Activated naive CD4-positive, alpha-beta T cell treated with anti-CD3 and anti-CD28 coated beads, Interleukin-2, amount 50 U/mL, for 24 hours (primary cell): Measurements from ENCODE around the gene ASIC1.

Experiments
- H3K27ac Mint-ChIP-seq: one replicate; pipeline ENCODE4 v1.8.0; 2021; ENCODE audit warnings: mild to moderate bottlenecking, mixed read lengths
- H3K27me3 Mint-ChIP-seq: one replicate; pipeline ENCODE4 v1.8.0; 2021; ENCODE audit warnings: mixed read lengths
- H3K36me3 Mint-ChIP-seq: one replicate; pipeline ENCODE4 v1.8.0; 2021; ENCODE audit warnings: mixed read lengths
- H3K4me1 Mint-ChIP-seq: one replicate; pipeline ENCODE4 v1.8.0; 2021; ENCODE audit warnings: mixed read lengths
- H3K4me3 Mint-ChIP-seq: one replicate; pipeline ENCODE4 v1.8.0; 2021; ENCODE audit warnings: mild to moderate bottlenecking, mixed read lengths
- H3K9me3 Mint-ChIP-seq: one replicate; pipeline ENCODE4 v1.8.0; 2021; ENCODE audit warnings: mixed read lengths

The ASIC1 gene

GRCh38 chr12:50066402-50066801 lies 9.0 kb downstream of the ASIC1 start:
- Mint-ChIP-seq H3K27ac (no peak overlapping the region), H3K4me1 (peaks cover 8% of the 10 kb centered on the region), H3K4me3 (no peak overlapping the region), H3K36me3 (no peaks in the 10 kb centered on the region), H3K27me3 (peaks cover 1% of the 10 kb centered on the region), H3K9me3 (no peaks in the 10 kb centered on the region)

- no peak overlapping the region for H3K4me3 Mint-ChIP-seq
- peaks cover 8% of the 10 kb centered on the region for H3K4me1 Mint-ChIP-seq
- H3K9me3 Mint-ChIP-seq, result no peaks in the 10 kb centered on the region
- H3K36me3 Mint-ChIP-seq, result no peaks in the 10 kb centered on the region
- H3K27ac Mint-ChIP-seq, result no peak overlapping the region
- H3K27me3 Mint-ChIP-seq, result no peaks in the 10 kb centered on the region
Measured at GRCh38 chr12:50069069-50069468, 11.7 kb downstream of the ASIC1 start.

GRCh38 chr12:50069539-50069938 lies 12.1 kb downstream of the ASIC1 start:
- Mint-ChIP-seq H3K4me3 (no peak overlapping the region), H3K36me3 (no peaks in the 10 kb centered on the region), H3K4me1 (peaks cover 8% of the 10 kb centered on the region), H3K27ac (no peak overlapping the region), H3K27me3 (no peaks in the 10 kb centered on the region), H3K9me3 (no peaks in the 10 kb centered on the region)

- Mint-ChIP-seq H3K27ac (no peak overlapping the region), H3K27me3 (no peaks in the 10 kb centered on the region), H3K4me3 (no peak overlapping the region)
Measured at GRCh38 chr12:50070314-50071060, 13.1 kb downstream of the ASIC1 start.

GRCh38 chr12:50072198-50072907 lies 15.0 kb downstream of the ASIC1 start:
- Mint-ChIP-seq H3K27me3 (no peaks in the 10 kb centered on the region), H3K4me3 (no peak overlapping the region), H3K9me3 (no peaks in the 10 kb centered on the region), H3K27ac (no peak overlapping the region), H3K36me3 (no peaks in the 10 kb centered on the region), H3K4me1 (peaks cover 8% of the 10 kb centered on the region)

More at GRCh38 chr12:50070314-50071060, 13.1 kb downstream of the ASIC1 start:
- peaks cover 8% of the 10 kb centered on the region for H3K4me1 Mint-ChIP-seq
- no peaks in the 10 kb centered on the region for H3K9me3 Mint-ChIP-seq
- H3K36me3 Mint-ChIP-seq, result no peaks in the 10 kb centered on the region

GRCh38 chr12:50073206-50073605 lies 15.8 kb downstream of the ASIC1 start:
- Mint-ChIP-seq H3K4me3 (no peak overlapping the region), H3K36me3 (no peaks in the 10 kb centered on the region), H3K9me3 (no peaks in the 10 kb centered on the region), H3K4me1 (peaks cover 8% of the 10 kb centered on the region), H3K27ac (no peak overlapping the region), H3K27me3 (no peaks in the 10 kb centered on the region)

GRCh38 chr12:50073712-50074111 lies 16.3 kb downstream of the ASIC1 start:
- Mint-ChIP-seq H3K4me3 (no peak overlapping the region), H3K4me1 (peaks cover 8% of the 10 kb centered on the region), H3K27me3 (no peaks in the 10 kb centered on the region), H3K9me3 (no peaks in the 10 kb centered on the region), H3K36me3 (no peaks in the 10 kb centered on the region), H3K27ac (no peak overlapping the region)

GRCh38 chr12:50074936-50075807 lies 17.8 kb downstream of the ASIC1 start:
- no peak overlapping the region for H3K27ac Mint-ChIP-seq
- no peaks in the 10 kb centered on the region for H3K27me3 Mint-ChIP-seq
- H3K36me3 Mint-ChIP-seq, result no peaks in the 10 kb centered on the region
- no peaks in the 10 kb centered on the region for H3K9me3 Mint-ChIP-seq
- H3K4me1 Mint-ChIP-seq, result peaks cover 5% of the 10 kb centered on the region
- no peak overlapping the region for H3K4me3 Mint-ChIP-seq

- Mint-ChIP-seq H3K27ac (no peak overlapping the region), H3K9me3 (no peaks in the 10 kb centered on the region), H3K4me3 (no peak overlapping the region), H3K27me3 (no peaks in the 10 kb centered on the region), H3K4me1 (no peaks in the 10 kb centered on the region), H3K36me3 (no peaks in the 10 kb centered on the region)
Measured at GRCh38 chr12:50075808-50076170, 18.4 kb downstream of the ASIC1 start.

GRCh38 chr12:50077099-50077498 lies 19.7 kb downstream of the ASIC1 start:
- H3K36me3 Mint-ChIP-seq, result no peaks in the 10 kb centered on the region
- H3K4me3 Mint-ChIP-seq, result no peak overlapping the region
- H3K27ac Mint-ChIP-seq, result no peak overlapping the region
- no peaks in the 10 kb centered on the region for H3K4me1 Mint-ChIP-seq
- no peaks in the 10 kb centered on the region for H3K9me3 Mint-ChIP-seq
- H3K27me3 Mint-ChIP-seq, result no peaks in the 10 kb centered on the region

GRCh38 chr12:50078281-50078680 lies 20.9 kb downstream of the ASIC1 start:
- H3K27me3 Mint-ChIP-seq, result no peaks in the 10 kb centered on the region
- H3K27ac Mint-ChIP-seq, result no peak overlapping the region
- no peak overlapping the region for H3K4me3 Mint-ChIP-seq
- H3K9me3 Mint-ChIP-seq, result no peaks in the 10 kb centered on the region
- no peaks in the 10 kb centered on the region for H3K36me3 Mint-ChIP-seq
- peaks cover 4% of the 10 kb centered on the region for H3K4me1 Mint-ChIP-seq

GRCh38 chr12:50079771-50080170 lies 22.4 kb downstream of the ASIC1 start:
- no peaks in the 10 kb centered on the region for H3K9me3 Mint-ChIP-seq
- no peaks in the 10 kb centered on the region for H3K27me3 Mint-ChIP-seq
- peaks cover 11% of the 10 kb centered on the region for H3K4me1 Mint-ChIP-seq
- H3K4me3 Mint-ChIP-seq, result no peak overlapping the region
- no peak overlapping the region for H3K27ac Mint-ChIP-seq
- H3K36me3 Mint-ChIP-seq, result no peaks in the 10 kb centered on the region

- no peak overlapping the region for H3K4me3 Mint-ChIP-seq
- H3K27me3 Mint-ChIP-seq, result no peaks in the 10 kb centered on the region
- no peaks in the 10 kb centered on the region for H3K9me3 Mint-ChIP-seq
- H3K27ac Mint-ChIP-seq, result no peak overlapping the region
- no peaks in the 10 kb centered on the region for H3K36me3 Mint-ChIP-seq
- H3K4me1 Mint-ChIP-seq, result peaks cover 19% of the 10 kb centered on the region
Measured at GRCh38 chr12:50081096-50081808, 23.9 kb downstream of the ASIC1 start.

GRCh38 chr12:50082644-50083043 lies 25.2 kb downstream of the ASIC1 start:
- H3K27me3 Mint-ChIP-seq, result no peaks in the 10 kb centered on the region
- H3K27ac Mint-ChIP-seq, result peak overlapping the region; percentile 80
- H3K4me3 Mint-ChIP-seq, result no peak overlapping the region
- no peaks in the 10 kb centered on the region for H3K9me3 Mint-ChIP-seq
- peaks cover 28% of the 10 kb centered on the region for H3K4me1 Mint-ChIP-seq
- H3K36me3 Mint-ChIP-seq, result no peaks in the 10 kb centered on the region

- Mint-ChIP-seq H3K36me3 (no peaks in the 10 kb centered on the region), H3K9me3 (no peaks in the 10 kb centered on the region), H3K27ac (peak overlapping the region; percentile 88), H3K27me3 (no peaks in the 10 kb centered on the region), H3K4me1 (peaks cover 34% of the 10 kb centered on the region), H3K4me3 (peak overlapping the region; percentile 82)
Measured at GRCh38 chr12:50083301-50083700, 25.9 kb downstream of the ASIC1 start.
